NCI-H774 (cell line): ENCODE results near the gene B3GNT2.
"Not testable (repeated sequence)": the region's sequence is repeated elsewhere in the genome, so short reads cannot be mapped to it uniquely, and the experiment has no call there.

Experiments used
- DNase-seq: peaks from one replicate; lab custom pipeline; 2025; lab: John Stamatoyannopoulos, UW

B3GNT2 gene

DNA sequence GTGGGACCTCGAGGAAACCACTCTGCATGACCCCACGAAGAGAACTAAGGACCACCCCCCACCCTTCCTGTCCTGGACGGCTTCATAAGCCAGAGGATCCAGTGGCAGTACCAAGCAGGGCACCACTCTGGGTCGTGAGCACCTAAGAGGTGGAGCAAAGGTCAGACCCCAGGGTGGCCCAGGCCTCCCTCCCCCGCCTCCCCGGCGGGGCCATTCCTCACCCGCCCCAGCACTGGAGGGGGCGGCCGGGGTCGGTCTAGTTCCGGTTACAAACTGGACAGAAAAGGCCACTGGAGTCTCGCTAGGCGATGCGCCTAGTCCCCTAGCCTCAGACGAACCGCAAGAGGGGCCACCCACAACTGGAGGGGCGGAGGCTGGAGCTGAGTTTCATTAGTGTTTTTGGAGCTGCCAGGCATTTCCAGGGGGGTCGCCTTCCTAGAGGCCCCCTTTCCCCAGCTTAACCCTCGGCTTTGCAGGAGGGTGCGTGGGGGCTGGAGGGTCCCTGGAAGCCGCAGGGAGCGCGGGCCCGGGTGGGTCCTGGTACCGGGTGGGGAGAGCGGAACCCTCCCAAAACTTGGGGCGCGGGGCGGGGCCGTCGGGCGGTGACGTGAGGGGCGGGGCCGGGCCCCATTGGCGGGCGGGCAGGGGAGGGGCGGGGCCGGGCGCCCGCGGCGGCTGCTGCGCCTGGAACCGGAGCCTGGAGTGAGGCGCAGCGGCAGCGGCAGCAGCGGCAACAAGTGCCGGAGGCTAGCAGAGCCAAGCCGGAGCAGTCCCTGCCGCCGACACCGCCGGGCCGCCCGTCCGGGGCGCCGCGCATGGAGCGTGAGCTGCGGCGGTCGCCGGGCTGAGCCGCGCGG, at the start of gene B3GNT2:
B3GNT2 (plus strand) TSS at position 695 of the 857 bp plus-strand sequence. CDS start 26,106 bp downstream, outside the sequence.
- peak; percentile 67 for DNase-seq

- DNase-seq = not testable (repeated sequence)
Measured at GRCh38 chr2:62146790-62147189, 49.1 kb upstream of the B3GNT2 start.

- no peak for DNase-seq
Measured at GRCh38 chr2:62147610-62148301, 48.2 kb upstream of the B3GNT2 start.

DNA sequence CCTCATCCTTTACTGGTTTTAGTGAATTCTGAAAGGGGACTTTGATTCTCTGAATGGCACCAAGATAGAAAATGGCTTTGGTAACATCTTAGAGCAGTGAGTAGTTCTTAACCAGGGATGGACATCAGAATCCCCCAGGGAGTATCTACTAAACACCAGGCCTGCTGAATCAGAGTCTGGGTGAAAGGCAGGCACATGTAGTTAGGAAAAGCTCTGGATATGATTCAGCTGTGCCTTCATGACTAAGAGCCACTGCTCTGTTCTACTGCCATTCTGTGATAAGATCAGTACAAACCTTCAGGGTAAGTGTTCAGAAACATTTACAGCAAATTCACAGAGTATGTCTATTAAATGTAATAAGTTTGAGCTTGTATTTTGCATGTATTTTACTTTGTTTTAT, 46.2 kb upstream of the B3GNT2 start:
- no peak for DNase-seq

GRCh38 chr2:62150597-62151305, 45.2 kb upstream of the B3GNT2 start:
- DNase-seq = no peak

DNA sequence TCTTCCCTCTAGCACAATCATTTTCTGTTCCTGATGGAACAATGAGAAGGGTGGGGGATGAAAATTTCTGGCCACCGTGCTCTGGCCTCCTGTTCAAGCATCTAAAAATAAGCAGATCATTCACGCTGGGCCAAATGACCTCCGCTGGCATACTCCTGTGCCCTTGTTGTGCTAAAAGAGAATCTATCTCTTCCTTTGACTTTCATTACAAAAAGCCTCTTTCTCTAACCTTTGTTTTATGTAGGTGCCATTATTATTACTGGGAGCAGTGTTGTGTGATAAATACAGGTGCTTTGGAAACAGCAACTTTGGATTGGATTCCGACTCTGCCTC, 44.6 kb upstream of the B3GNT2 start:
- DNase-seq = no peak

- no peak for DNase-seq
Measured at GRCh38 chr2:62152000-62152399, 43.9 kb upstream of the B3GNT2 start.

- no peak for DNase-seq
Measured at GRCh38 chr2:62156861-62157496, 38.9 kb upstream of the B3GNT2 start.

DNA sequence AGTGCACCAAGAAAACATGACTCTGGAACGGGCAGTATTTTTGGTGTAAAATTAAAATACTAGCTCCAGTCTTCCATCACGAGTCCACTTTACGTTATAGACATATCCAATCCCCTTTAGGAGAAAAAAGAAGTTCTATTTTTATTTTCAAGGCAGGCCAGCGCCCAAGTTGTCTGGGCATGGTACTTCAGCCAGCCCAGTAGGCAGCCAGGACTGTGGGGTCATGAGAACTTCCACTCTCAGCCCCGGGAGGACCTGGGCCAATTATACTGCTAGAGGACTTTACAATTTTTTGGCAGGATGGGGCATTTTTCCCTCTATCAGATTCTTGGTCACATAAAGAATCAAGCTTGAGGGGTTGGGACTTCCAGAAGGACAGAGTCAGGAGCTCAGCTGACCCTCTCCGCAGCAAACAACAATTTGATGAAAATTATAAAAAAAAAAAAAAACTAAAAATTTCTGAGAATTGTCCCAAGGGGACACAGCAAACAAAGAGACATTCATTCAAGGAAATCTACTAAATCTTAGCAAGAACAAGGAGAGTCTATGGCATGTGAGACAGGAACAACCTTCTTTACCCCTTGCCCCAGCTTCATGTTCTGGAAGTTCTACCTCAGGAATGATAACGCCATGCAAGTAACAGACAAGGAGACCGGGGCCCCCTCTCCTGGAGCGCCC, 37.3 kb upstream of the B3GNT2 start:
- no peak for DNase-seq

DNA sequence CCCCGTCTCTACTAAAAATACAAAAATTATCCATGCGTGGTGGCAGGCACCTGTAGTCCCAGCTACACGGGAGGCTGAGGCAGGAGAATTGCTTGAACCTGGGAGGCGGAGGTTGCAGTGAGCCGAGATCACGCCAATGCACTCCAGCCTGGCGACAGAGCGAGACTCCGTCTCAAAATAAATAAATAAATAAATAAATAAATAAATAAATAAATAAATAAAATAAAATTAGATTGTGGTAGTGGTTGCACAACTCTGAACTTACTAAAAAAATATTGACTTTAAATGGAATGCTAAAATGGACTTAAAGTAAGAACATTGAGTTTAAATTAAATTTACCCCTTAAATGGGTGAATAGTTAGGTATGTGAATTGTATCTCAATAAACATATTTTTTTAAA, 35.2 kb upstream of the B3GNT2 start:
- not testable (repeated sequence) for DNase-seq

GRCh38 chr2:62163106-62163831, 32.6 kb upstream of the B3GNT2 start:
- DNase-seq = no peak

GRCh38 chr2:62163834-62164233, 32.1 kb upstream of the B3GNT2 start:
- no peak for DNase-seq

DNA sequence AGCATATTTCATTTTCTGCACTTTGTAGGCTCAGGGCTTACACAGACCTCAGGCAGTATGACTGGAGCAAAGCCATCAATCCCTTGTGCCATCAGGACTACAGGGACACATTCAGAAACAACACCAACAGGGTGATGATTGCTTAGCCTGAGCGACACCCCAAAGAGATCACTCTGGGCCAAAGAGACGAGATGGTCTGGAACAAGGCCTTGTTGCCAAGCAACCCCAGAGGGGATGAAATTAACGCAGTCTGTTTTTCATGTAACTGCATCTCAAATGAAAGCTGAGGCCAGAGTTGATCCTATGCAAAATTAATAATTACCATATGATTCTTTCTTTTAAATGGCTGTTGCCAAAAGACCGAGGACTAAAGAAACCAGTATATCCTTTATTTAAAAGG, 20.2 kb upstream of the B3GNT2 start:
- DNase-seq = no peak

GRCh38 chr2:62176801-62177200, 19.1 kb upstream of the B3GNT2 start:
- no peak for DNase-seq

DNA sequence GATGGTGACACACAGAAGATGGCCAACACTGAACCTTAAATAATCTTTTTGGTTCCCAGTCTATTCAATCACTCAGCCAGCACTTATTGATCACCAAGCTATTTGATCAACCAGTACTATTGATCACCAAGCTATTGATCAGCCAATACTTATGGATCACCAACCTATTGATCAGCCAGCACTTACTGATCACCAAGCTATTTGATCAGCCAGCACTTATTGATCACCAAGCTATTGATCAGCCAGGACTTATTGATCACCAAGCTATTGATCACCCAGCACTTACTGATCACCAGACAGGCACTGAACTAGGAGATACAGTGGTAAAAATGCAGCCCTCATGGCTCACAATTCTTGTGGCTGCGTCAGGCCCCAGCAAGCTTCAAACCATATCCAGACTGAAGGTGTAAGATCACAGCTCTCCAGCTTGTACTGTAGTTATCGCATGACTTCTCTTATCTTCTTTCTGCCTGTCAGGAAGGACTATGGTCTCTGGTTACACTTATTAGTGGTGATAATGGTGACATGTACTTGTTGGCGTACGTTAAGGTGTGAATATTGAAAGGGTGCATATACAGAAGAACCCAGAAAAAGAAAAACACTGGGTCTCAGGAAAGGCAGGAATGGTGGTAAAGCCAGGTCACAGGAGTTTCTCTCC, 18.4 kb upstream of the B3GNT2 start:
- DNase-seq = no peak

DNA sequence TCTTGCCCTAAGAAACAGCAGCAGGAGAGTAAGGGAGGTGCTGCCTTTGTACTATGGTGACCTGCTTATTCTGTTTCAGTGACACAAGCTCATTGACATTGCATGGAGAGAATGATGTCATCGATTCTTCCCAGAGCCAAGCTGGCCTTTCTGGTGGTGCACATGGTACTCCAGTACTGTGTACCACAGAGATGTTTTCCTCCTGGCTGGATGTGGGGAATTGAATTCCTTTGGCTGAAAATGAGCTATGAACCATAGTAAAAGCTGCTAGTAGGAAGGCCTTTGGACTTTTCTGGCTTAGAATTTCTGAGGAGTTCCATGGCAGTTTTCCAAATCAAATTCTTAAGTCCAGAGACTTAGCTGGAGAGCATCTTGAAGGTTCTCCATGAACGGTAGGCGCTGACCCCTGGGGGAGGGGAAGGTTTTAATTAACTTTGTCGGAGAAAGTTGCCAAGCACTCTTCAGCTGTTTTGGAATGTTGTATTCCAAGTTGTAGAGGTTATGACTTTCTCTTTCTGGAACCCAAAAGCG, 17.1 kb upstream of the B3GNT2 start:
- no peak for DNase-seq

GRCh38 chr2:62180975-62181374, 14.9 kb upstream of the B3GNT2 start:
- DNase-seq = no peak

DNA sequence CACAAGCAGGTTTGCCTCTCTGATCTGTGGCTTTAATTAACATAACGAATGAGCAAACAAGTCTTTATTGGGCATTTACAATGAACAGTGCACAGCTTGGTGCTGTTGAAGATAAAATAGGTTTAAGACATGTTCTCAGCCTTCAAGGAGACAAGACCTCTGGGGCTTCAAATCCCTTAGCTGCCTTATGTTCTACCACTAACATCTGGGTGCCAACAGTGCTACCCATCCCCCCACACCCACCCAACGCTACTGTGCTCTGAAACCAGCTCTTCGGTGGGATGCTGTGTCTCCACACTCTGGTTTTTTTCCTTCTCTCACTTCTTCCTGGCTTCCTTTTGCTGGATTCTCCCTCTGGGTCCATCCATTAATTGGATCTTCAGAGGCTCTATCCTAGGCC, 14.1 kb upstream of the B3GNT2 start:
- no peak for DNase-seq

DNA sequence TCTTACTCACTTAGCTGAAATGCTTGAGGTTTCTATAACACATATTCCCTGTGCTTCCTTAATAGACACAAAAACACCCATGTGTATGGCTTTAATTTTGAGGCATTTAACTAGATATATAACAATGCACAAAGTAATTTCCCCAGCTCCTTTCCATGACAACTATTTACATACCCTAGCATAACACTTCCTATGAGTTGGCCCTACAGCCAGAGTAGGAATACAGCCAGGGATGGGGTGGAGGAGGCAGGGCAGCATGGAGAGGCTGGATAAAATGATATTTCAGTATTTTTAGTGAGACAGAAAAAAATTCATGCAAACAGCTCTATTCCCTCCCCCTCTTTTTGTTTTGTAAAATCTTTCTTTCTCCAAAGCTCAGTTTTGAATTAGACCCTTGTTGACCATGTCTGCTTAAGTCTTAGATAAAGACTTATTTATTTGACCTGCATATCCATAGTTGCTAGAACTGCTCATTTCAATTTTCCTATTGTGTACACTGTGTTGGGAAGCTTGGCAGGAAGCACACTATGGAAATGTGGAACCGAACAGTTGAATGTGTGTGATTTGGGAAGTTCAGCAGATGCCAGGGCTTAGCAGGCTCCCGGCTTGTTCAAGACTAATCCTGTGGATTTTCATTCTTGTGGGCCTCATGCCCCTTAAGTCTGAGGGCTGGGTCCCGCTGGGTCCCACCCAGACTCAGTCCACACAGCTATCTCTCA, 11.2 kb upstream of the B3GNT2 start:
- DNase-seq = no peak
